ENCODE results near the gene MOAP1. TPM values are rescaled to one million over a fixed set of nuclear protein-coding genes. Genes with fewer than 3 reads are reported as not detected.
"Not testable (repeated sequence)": the region's sequence is repeated elsewhere in the genome, so short reads cannot be mapped to it uniquely, and the experiment has no call there.

Gene MOAP1
- polyA plus RNA-seq, 2 of the 4 experiments (the other 2 are of a cell fraction), result 13.5 to 23.9 TPM

DNA sequence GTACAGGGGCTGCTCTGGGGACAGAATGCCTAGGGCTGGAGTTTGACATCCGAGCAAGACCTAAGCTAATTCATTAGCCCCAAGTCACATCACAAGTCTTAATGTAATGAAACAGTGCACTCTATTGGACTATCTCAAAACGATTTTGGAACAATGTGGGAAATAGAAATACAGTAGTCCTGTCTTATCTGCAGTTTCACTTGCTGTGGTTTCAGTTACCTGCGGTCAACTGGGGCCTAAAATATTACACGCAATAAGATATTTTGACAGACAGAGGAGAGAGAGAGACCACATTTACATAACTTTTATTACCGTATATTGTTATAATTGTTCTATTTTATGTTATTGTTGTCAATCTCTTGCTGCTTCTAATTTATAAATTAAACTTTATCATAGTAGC, 21.1 kb downstream of the MOAP1 start:
- CTCF ChIA-PET, result interaction anchor here (0.7 to 3.8 kb wide), 8 partner anchors 9 to 211 kb away, joined by 3 to 16 read pairs (median 4); no protein-coding TSS in a partner anchor
- POLR2A ChIA-PET, result no interaction called here

DNA sequence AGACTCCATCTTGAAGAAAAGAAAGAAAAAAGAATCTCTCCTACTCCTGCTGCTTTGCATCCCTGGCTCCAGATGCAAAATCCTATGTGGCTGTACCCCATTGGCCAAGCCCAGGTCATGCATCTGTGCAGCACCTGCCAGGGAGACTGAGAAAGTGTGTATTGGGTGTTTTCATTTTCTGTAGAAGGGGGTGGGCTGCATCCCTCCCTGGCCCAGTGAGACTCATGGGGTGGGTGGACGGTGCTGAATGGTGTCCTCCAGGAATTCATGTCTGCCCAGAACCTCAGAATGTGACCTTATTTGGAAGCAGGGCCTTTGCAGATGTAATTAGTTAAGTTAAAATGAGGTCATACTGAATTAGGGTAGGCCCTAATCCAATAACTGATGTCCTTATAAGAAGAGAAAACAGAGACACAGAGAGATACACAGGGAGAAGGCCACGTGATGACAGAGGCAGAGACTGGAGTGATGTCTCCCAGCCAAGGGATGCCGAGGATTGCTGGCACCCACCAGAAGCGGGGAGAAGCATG, 23.2 kb downstream of the MOAP1 start:
- 0 out of 3 replicates have a peak, but pooled peaks cover 3% of the 10 kb centered on the region for H3K4me1 ChIP-seq
- H3K4me2 ChIP-seq, result no peak overlapping the region
- WGBS (ENCODE audit: missing lambda C conversion rate), result 61% methylated on average over 4 of the region's 4 CpGs
- H3K4me3 ChIP-seq, result no peak overlapping the region
- no peak overlapping the region for H3K27ac ChIP-seq
- DNase-seq (ENCODE audit: low read depth in 1 of 2, low spot score in 1 of 2) (no peak), FAIRE-seq (no peak), ATAC-seq (no peak)
- ChIA-PET CTCF (interaction anchor here (1.0 to 2.5 kb wide), 9 partner anchors 7 to 219 kb away, joined by 3 to 11 read pairs (median 4); no protein-coding TSS in a partner anchor), POLR2A (no interaction called here)
- H3K9me3 ChIP-seq, result no peaks in the 10 kb centered on the region
- TF ChIP-seq, protein P1, sequence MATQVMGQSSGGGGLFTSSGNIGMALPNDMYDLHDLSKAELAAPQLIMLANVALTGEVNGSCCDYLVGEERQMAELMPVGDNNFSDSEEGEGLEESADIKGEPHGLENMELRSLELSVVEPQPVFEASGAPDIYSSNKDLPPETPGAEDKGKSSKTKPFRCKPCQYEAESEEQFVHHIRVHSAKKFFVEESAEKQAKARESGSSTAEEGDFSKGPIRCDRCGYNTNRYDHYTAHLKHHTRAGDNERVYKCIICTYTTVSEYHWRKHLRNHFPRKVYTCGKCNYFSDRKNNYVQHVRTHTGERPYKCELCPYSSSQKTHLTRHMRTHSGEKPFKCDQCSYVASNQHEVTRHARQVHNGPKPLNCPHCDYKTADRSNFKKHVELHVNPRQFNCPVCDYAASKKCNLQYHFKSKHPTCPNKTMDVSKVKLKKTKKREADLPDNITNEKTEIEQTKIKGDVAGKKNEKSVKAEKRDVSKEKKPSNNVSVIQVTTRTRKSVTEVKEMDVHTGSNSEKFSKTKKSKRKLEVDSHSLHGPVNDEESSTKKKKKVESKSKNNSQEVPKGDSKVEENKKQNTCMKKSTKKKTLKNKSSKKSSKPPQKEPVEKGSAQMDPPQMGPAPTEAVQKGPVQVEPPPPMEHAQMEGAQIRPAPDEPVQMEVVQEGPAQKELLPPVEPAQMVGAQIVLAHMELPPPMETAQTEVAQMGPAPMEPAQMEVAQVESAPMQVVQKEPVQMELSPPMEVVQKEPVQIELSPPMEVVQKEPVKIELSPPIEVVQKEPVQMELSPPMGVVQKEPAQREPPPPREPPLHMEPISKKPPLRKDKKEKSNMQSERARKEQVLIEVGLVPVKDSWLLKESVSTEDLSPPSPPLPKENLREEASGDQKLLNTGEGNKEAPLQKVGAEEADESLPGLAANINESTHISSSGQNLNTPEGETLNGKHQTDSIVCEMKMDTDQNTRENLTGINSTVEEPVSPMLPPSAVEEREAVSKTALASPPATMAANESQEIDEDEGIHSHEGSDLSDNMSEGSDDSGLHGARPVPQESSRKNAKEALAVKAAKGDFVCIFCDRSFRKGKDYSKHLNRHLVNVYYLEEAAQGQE (IDR thresholded peaks at IDR 0.05), result no peak
- TF ChIP-seq KDM5A (IDR thresholded peaks at IDR 0.05) (no peak), NFE2L2 (conservative IDR thresholded peaks at IDR 0.05; ENCODE audit: low read length) (no peak), CHD2 (IDR thresholded peaks at IDR 0.05; ENCODE audit: low read length, partially characterized antibody) (no peak), ESRRA (IDR thresholded peaks at IDR 0.05; ENCODE audit: borderline replicate concordance, low read length) (no peak), RARB (CRISPR knock-in tag; IDR thresholded peaks at IDR 0.05) (no peak), JUNB (IDR thresholded peaks at IDR 0.05) (no peak)
- TF ChIP-seq, protein P2, sequence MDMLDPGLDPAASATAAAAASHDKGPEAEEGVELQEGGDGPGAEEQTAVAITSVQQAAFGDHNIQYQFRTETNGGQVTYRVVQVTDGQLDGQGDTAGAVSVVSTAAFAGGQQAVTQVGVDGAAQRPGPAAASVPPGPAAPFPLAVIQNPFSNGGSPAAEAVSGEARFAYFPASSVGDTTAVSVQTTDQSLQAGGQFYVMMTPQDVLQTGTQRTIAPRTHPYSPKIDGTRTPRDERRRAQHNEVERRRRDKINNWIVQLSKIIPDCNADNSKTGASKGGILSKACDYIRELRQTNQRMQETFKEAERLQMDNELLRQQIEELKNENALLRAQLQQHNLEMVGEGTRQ (IDR thresholded peaks at IDR 0.05), result no peak

More for the DNA sequence above, 21.1 kb downstream of the MOAP1 start:
- WGBS (ENCODE audit: missing lambda C conversion rate), result 69% methylated on average over 5 of the region's 5 CpGs
- TF ChIP-seq, protein P3, sequence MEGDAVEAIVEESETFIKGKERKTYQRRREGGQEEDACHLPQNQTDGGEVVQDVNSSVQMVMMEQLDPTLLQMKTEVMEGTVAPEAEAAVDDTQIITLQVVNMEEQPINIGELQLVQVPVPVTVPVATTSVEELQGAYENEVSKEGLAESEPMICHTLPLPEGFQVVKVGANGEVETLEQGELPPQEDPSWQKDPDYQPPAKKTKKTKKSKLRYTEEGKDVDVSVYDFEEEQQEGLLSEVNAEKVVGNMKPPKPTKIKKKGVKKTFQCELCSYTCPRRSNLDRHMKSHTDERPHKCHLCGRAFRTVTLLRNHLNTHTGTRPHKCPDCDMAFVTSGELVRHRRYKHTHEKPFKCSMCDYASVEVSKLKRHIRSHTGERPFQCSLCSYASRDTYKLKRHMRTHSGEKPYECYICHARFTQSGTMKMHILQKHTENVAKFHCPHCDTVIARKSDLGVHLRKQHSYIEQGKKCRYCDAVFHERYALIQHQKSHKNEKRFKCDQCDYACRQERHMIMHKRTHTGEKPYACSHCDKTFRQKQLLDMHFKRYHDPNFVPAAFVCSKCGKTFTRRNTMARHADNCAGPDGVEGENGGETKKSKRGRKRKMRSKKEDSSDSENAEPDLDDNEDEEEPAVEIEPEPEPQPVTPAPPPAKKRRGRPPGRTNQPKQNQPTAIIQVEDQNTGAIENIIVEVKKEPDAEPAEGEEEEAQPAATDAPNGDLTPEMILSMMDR (IDR thresholded peaks at IDR 0.05), result 0 out of 3 replicates have a peak, but pooled peaks have one; percentile 5
- no peak for TF ChIP-seq RNF2 (IDR thresholded peaks at IDR 0.05; ENCODE audit: borderline replicate concordance, low read depth)
- 0 out of 5 replicates have a peak, but pooled peaks of 1 of the 2 experiments have one; percentile 20 for TF ChIP-seq RAD21 (conservative IDR thresholded peaks at IDR 0.05 in 1 of 2, IDR thresholded peaks at IDR 0.05 in 1 of 2)
- Histone ChIP-seq H3K4me1 (0 out of 3 replicates have a peak, but pooled peaks cover 3% of the 10 kb centered on the region), H3K4me3 (no peak overlapping the region), H3K9me3 (no peaks in the 10 kb centered on the region), H3K27ac (no peak overlapping the region), H3K4me2 (no peak overlapping the region)
- ATAC-seq (no peak), DNase-seq (ENCODE audit: low read depth in 1 of 2, low spot score in 1 of 2) (no peak), FAIRE-seq (no peak)

DNA sequence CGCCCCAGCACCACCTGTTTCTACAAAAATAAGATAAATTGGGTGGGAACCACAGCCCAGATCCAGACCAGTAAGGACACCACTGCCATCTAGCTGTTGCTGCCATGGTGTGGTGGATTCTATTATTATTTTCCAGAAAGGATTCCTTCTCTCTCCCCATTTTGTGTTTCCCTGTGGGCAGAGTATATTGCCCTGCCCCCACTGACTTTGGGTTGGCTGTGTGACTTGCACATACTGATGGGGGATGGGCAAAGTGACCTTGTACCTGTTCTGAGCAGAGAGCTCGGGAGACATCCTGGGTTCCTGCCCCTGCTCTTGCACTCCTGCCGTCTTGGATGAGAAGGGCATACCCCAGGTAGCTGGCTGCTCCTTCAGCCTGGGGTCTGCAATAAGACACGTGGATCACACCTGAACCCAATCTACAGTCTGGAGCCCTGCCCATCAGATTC, 24.3 kb downstream of the MOAP1 start:
- TF ChIP-seq HOXB5 (CRISPR knock-in tag; IDR thresholded peaks at IDR 0.05) (no peak), RAD21 (conservative IDR thresholded peaks at IDR 0.05 in 1 of 2, IDR thresholded peaks at IDR 0.05 in 1 of 2) (peak; percentile 62 to 67; a peak in 4 of 5 replicates), EHF (CRISPR knock-in tag; IDR thresholded peaks at IDR 0.05) (no peak), NPAS2 (CRISPR knock-in tag; IDR thresholded peaks at IDR 0.05; ENCODE audit: borderline replicate concordance) (no peak), FOSL2 (IDR thresholded peaks at IDR 0.05) (no peak), FOSL2 (CRISPR knock-in tag; IDR thresholded peaks at IDR 0.05) (no peak), SMC3 (IDR thresholded peaks at IDR 0.05) (peak; percentile 48; the same call in 2 of the 3 replicates)
- TF ChIP-seq, protein P3 (IDR thresholded peaks at IDR 0.05), result peak; percentile 58
- no peak overlapping the region for H3K4me3 ChIP-seq
- ChIA-PET CTCF (interaction anchor here (0.7 to 2.5 kb wide), 18 partner anchors 8 to 285 kb away, joined by 3 to 15 read pairs (median 4); no protein-coding TSS in a partner anchor), POLR2A (interaction anchor here (1.2 kb wide), 1 partner anchor 9 kb away, joined by 3 read pairs; no protein-coding TSS in a partner anchor)
- peak; percentile 89 to 91 for ATAC-seq
- 0 out of 3 replicates have a peak, but pooled peaks cover 3% of the 10 kb centered on the region for H3K4me1 ChIP-seq
- no peaks in the 10 kb centered on the region for H3K9me3 ChIP-seq
- H3K4me2 ChIP-seq, result peak overlapping the region; percentile 57
- peak; percentile 62 to 66 for DNase-seq (ENCODE audit: low read depth in 1 of 2, low spot score in 1 of 2)
- 29% methylated on average over 4 of the region's 4 CpGs for WGBS (ENCODE audit: missing lambda C conversion rate)
- no peak for FAIRE-seq
- no peak overlapping the region for H3K27ac ChIP-seq

DNA sequence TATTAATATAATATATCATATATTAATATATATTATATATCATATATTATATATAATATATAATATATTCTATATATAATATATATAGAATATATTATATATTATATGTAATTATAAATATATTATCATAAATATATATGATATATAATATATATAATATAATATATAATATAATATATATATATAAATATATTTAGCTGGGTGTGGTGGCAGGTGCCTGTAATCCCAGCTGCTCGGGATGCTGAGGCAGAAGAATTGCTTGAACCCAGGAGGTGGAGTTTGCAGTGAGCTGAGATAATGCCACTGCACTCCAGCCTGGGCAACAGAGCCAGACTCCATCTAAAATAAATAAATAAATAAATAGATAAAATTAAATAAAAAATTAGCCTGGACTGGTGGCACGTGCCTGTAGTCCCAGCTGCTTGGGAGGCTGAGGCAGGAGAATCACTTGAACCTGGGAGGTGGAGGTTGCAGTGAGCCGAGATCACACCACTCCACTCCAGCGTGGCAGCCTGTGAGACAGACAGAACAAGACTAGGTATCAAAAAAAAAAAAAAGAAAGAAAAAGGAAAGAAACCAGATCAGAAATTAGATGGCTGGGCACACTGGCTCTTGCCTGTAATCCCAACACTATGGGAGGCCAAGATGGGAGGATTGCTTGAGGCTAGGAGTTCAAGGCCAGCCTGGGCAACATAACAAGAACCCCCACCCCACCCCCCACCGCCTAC, 24.9 kb downstream of the MOAP1 start:
- H3K4me3 ChIP-seq; FAIRE-seq; H3K27ac ChIP-seq; DNase-seq (ENCODE audit: low read depth in 1 of 2, low spot score in 1 of 2); H3K9me3 ChIP-seq; H3K4me1 ChIP-seq: not testable (repeated sequence)
- ChIA-PET POLR2A (interaction anchor here (1.2 kb wide), 1 partner anchor 10 kb away, joined by 3 read pairs; no protein-coding TSS in a partner anchor), CTCF (interaction anchor here (0.6 to 2.5 kb wide), 17 partner anchors 9 to 700 kb away, joined by 3 to 15 read pairs (median 4); no protein-coding TSS in a partner anchor)
- ATAC-seq, result peak in 1 of 2 experiments; percentile 63; a peak in 3 of 6 replicates
- peak overlapping the region; percentile 57 for H3K4me2 ChIP-seq
- WGBS (ENCODE audit: missing lambda C conversion rate), result 18% methylated on average over 5 of the region's 5 CpGs
